PC-9 (cell line): Measurements from ENCODE around the gene SLC39A3.

Experiments
- CTCF ChIP-seq: fragments of 200-600 bp; sonication (generic); conservative IDR thresholded peaks from 2 replicates; pipeline ENCODE4 v1.6.1; 2017; ENCODE audit warnings: mixed run types, antibody characterized with exemption, mild to moderate bottlenecking, moderate library complexity
- EZH2 ChIP-seq: fragments of 200-600 bp; sonication (generic); IDR thresholded peaks from 2 replicates; pipeline ENCODE4 v1.8.0; 2017; ENCODE audit warnings: antibody characterized with exemption, low read depth

DNA sequence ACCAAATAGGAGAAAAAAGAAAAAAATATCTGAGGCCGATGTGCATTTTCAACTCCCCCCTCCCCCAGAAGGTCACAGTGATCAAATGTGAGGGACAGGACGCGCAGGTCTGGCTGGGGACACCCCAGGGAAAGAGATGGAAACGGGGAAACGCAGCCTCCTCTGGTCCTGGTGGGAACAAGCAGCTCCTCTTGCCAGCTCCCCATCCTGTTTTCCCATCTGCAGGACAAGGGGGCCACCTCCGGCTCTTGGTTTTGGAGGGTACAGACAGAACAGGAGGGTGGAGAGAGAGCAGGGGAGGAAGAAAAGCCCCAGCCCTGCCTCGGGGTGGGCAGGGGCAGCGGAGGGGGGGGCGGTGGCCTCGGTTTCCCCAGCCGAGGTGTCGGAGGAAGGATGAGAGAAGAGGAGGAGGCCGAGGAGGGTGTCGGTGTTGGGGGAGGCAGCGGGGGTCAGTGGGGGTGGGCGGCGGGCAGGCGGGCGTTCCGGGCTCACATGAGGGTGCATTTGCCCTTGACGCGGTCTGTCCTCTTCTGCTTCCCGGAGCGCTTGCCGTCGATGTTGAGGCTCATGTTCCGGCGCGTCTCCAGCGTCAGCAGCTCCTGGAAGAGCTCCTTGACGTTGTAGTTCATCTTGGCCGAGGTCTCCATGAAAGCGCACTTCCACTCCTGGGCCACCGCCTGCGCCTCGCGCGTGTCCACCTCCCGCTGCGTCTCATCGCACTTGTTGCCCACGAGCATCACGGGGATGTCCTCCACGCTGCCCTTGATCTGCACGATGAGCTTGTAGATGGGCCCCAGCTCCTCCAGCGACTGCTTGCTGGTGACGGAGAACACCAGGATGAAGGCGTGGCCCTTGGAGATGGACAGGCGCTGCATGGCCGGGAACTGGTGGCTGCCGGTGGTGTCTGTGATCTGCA is 22.8 kb downstream of the SLC39A3 start:
- TF ChIP-seq CTCF (no peak), EZH2 (no peak)
